GM12878 (cell line): ENCODE results near the gene ACYP2. TPM values are rescaled to one million over a fixed set of nuclear protein-coding genes. Genes with fewer than 3 reads are reported as not detected.

Experiments used
- ATAC-seq: fragments of 200-7000 bp; cut with Tn5 transposase; 3 replicates; pipeline ENCODE4 v1.9.1; 2020; ENCODE audit warnings: mild to moderate bottlenecking, moderate library complexity
- BruUV-seq: library from RNA; stranded (reverse); fragments of 400-500 nt; replicated peaks from 2 replicates; lab custom pipeline; 2021; lab: Mats Ljungman, UMichigan
- CTCF ChIA-PET: fragments of 300-600 bp; sonication (Branson Sonifier 250); formaldehyde crosslinking; extraction: SDS; loops from one replicate; lab custom pipeline; 2021; ENCODE audit warnings: inconsistent platforms; lab: Yijun Ruan, JAX
- POLR2A ChIA-PET: fragments of 350-600 bp; formaldehyde crosslinking; extraction: SDS; loops from one replicate; lab custom pipeline; 2021; ENCODE audit warnings: inconsistent platforms; lab: Charles Lee
- RAD21 ChIA-PET: fragments of 300-600 bp; sonication (Branson Sonifier 250); formaldehyde crosslinking; loops from one replicate; lab custom pipeline; 2023; ENCODE audit warnings: antibody characterized with exemption; ENCODE audit not compliant: unreplicated experiment; lab: Charles Lee
- SMC1A ChIA-PET: fragments of 300-600 bp; sonication (Branson Sonifier 250); formaldehyde crosslinking; loops from one replicate; lab custom pipeline; 2023; ENCODE audit not compliant: unreplicated experiment, uncharacterized antibody; lab: Charles Lee
- DNase-seq: peaks from one replicate; pipeline ENCODE4 v3.0.0-alpha.2; 2011; ENCODE audit warnings: low read depth, low spot score
- FAIRE-seq: peaks from 3 replicates; lab custom pipeline; 2011; peaks lifted over from hg19 to GRCh38; lab: Jason Lieb, UNC
- H2AFZ ChIP-seq: 2 replicates; pipeline ENCODE4 v1.6.0; 2011; ENCODE audit warnings: low read depth, low read length, control low read depth; ENCODE audit not compliant: control insufficient read depth
- H3K27ac ChIP-seq: 2 replicates; pipeline ENCODE4 v1.5.1; 2011; ENCODE audit warnings: control low read depth; ENCODE audit not compliant: control insufficient read depth, insufficient read depth
- H3K27me3 ChIP-seq, 2 experiments: replicated peaks in 1 of 2; 2 replicates each; pipeline versions ENCODE4 v1.6.0 to v1.6.1; 2011; ENCODE audit warnings: low read length in 1 of 2; ENCODE audit not compliant: control insufficient read depth in 2 of 2, insufficient read depth in 2 of 2
- H3K36me3 ChIP-seq, 2 experiments: 2 replicates each; pipeline ENCODE4 v1.5.1; 2011; ENCODE audit warnings: low read length in 1 of 2; ENCODE audit not compliant: control insufficient read depth in 2 of 2, insufficient read depth in 2 of 2
- H3K4me1 ChIP-seq: 2 replicates; pipeline ENCODE4 v1.6.1; 2011; ENCODE audit warnings: mild to moderate bottlenecking, low read length, moderate library complexity, mixed read lengths; ENCODE audit not compliant: control insufficient read depth, insufficient read depth
- H3K4me2 ChIP-seq: 2 replicates; pipeline ENCODE4 v1.6.0; 2011; ENCODE audit warnings: control low read depth; ENCODE audit not compliant: control insufficient read depth, insufficient read depth
- H3K4me3 ChIP-seq: fragments of 200-600 bp; sonication (generic); 2 replicates; pipeline ENCODE4 v1.5.1; 2016
- H3K79me2 ChIP-seq: 2 replicates; pipeline ENCODE4 v1.6.0; 2011; ENCODE audit warnings: low read length; ENCODE audit not compliant: control insufficient read depth, insufficient read depth
- H3K9ac ChIP-seq: 2 replicates; pipeline ENCODE4 v1.8.0; 2011; ENCODE audit warnings: low read length, control low read depth, mixed read lengths; ENCODE audit not compliant: control insufficient read depth, insufficient read depth
- H3K9me3 ChIP-seq: replicated peaks from 3 replicates; pipeline ENCODE4 v1.5.1; 2011; ENCODE audit warnings: mild to moderate bottlenecking, low read length; ENCODE audit not compliant: control insufficient read depth, insufficient read depth
- H4K20me1 ChIP-seq: 2 replicates; pipeline ENCODE4 v1.6.0; 2011; ENCODE audit not compliant: control insufficient read depth, insufficient read depth
- BCLAF1 ChIP-seq: fragments of 450-650 bp; IDR thresholded peaks from 2 replicates; pipeline ENCODE4 v1.6.1; 2017; ENCODE audit warnings: antibody characterized with exemption, mild to moderate bottlenecking, moderate library complexity
- CREM ChIP-seq: IDR thresholded peaks from 2 replicates; pipeline ENCODE4 v1.6.1; 2014; ENCODE audit warnings: antibody characterized with exemption, low read depth
- FOXM1 ChIP-seq: IDR thresholded peaks from 2 replicates; pipeline ENCODE4 v1.6.1; 2012; ENCODE audit warnings: low read depth, mild to moderate bottlenecking, inconsistent platforms, low read length, moderate library complexity
- GABPA ChIP-seq: IDR thresholded peaks from 2 replicates; pipeline ENCODE4 v1.6.1; 2014; ENCODE audit warnings: antibody characterized with exemption, low read depth, mild to moderate bottlenecking, inconsistent platforms
- KAT2A ChIP-seq: conservative IDR thresholded peaks from 2 replicates; pipeline ENCODE4 v1.6.1; 2011; ENCODE audit warnings: low read depth, low read length; ENCODE audit not compliant: control insufficient read depth
- MEF2B ChIP-seq: fragments of 450-650 bp; IDR thresholded peaks from 2 replicates; pipeline ENCODE4 v1.6.1; 2018; ENCODE audit warnings: mild to moderate bottlenecking, moderate library complexity; ENCODE audit not compliant: partially characterized antibody, poor library complexity, severe bottlenecking
- MTA3 ChIP-seq: IDR thresholded peaks from 2 replicates; pipeline ENCODE4 v1.6.1; 2012; ENCODE audit warnings: low read length, inconsistent platforms, borderline replicate concordance
- RAD21 ChIP-seq: IDR thresholded peaks from 2 replicates; pipeline ENCODE4 v1.6.1; 2011; ENCODE audit warnings: mild to moderate bottlenecking, low read depth, low read length, moderate library complexity; ENCODE audit not compliant: insufficient read depth
- SRF ChIP-seq, 2 experiments: IDR thresholded peaks; 2 replicates each; pipeline ENCODE4 v1.6.1; 2011; ENCODE audit warnings: low read depth in 2 of 2, low read length in 2 of 2, mild to moderate bottlenecking in 1 of 2, moderate library complexity in 1 of 2
- SUZ12 ChIP-seq: fragments of 200-600 bp; sonication (generic); IDR thresholded peaks from one replicate; pipeline ENCODE4 v1.6.1; 2018; ENCODE audit warnings: antibody characterized with exemption, mild to moderate bottlenecking; ENCODE audit not compliant: unreplicated experiment
- ZBTB11 ChIP-seq: fragments of 450-650 bp; formaldehyde crosslinking; IDR thresholded peaks from 2 replicates; pipeline ENCODE4 v1.5.0; 2022; ENCODE audit warnings: mild to moderate bottlenecking, missing genetic modification characterization
- ZNF592 ChIP-seq: fragments of 450-650 bp; IDR thresholded peaks from 2 replicates; pipeline ENCODE4 v1.6.1; 2017; ENCODE audit warnings: mild to moderate bottlenecking, moderate library complexity
- WGBS: methylation state at CpG from one replicate; pipeline ENCODE4 v1.1.6; 2016; ENCODE audit warnings: low lambda C conversion rate; ENCODE audit not compliant: insufficient replicate concordance, insufficient coverage; ENCODE audit errors: missing lambda C conversion rate; 5-methylcytosine and 5-hydroxymethylcytosine counted together
- in situ Hi-C: fragments of 300-500 bp; cut with MboI; formaldehyde crosslinking; loops from 9 replicates; pipeline ENCODE4 v1.14.3; 2018; ENCODE audit warnings: mixed read lengths
- intact Hi-C: fragments of 100-400 bp; cut with micrococcal nuclease; formaldehyde crosslinking; loops from one replicate; pipeline ENCODE4 v1.14.2; 2022; ENCODE audit not compliant: unreplicated experiment
- polyA plus RNA-seq, 11 experiments: library from polyadenylated mRNA; depleted of rRNA in 4 of 11; unstranded in 6 of 11; stranded (reverse) in 5 of 11; fragments of >200 nt; fragmentation: Nextera tagmentation in 4 of 11; fragmentation: Illumina TruSeq in 1 of 11; extraction: Ambion mirVana in 4 of 11; extraction: Trizol in 1 of 11; gene quantifications; 1 replicate in 1 of 11; 2 replicates in 10 of 11; pipeline versions ENCODE4 v1.2.1 to v1.2.3, GENCODE V29; 2011 to 2016; ENCODE audit warnings: inconsistent platforms in 2 of 11, missing spikeins in 2 of 11, low read depth in 1 of 11
- total RNA-seq, 4 experiments: library from RNA; depleted of rRNA in 3 of 4; stranded (reverse); fragments of >200 nt in 3 of 4; fragmentation: Illumina TruSeq in 1 of 4; extraction: Trizol in 1 of 4; gene quantifications; 2 replicates each; pipeline versions ENCODE4 v1.2.1 to v1.2.3, GENCODE V29; 2013 to 2021

Gene ACYP2
- total and polyA plus RNA-seq, 10 of the 15 experiments (the other 5 are each of a cell fraction or from before 2014, with no cell fraction given), result 4.2 to 16.3 (median 9.0) TPM

- TF ChIP-seq ZBTB11 (no peak), KAT2A (no peak), MTA3 (no peak), CREM (no peak)
Measured at GRCh38 chr2:54260241-54260595, 144.8 kb downstream of the ACYP2 start (continued).

GRCh38 chr2:54261537-54261936 is 146.1 kb downstream of the ACYP2 start:
- no peaks in the 10 kb centered on the region; the same call in 2 of the 3 replicates for H3K9me3 ChIP-seq
- ChIA-PET CTCF (no interaction called here), RAD21 (no interaction called here), SMC1A (interaction anchor here (1.3 kb wide), 1 partner anchor 241 kb away, joined by 3 read pairs; no protein-coding TSS in a partner anchor), POLR2A (no interaction called here)
- H3K4me2 ChIP-seq, result no peak overlapping the region
- H3K27ac ChIP-seq, result no peak overlapping the region
- FAIRE-seq (no peak), ATAC-seq (no peak), DNase-seq (no peak)
- H4K20me1 ChIP-seq, result no peaks in the 10 kb centered on the region
- H3K4me1 ChIP-seq, result peaks cover 6% of the 10 kb centered on the region
- H3K27me3 ChIP-seq, result no peaks in the 10 kb centered on the region
- H3K36me3 ChIP-seq, result no peaks in the 10 kb centered on the region
- intact Hi-C loops (no loop called here), in situ Hi-C loops (no loop called here)
- TF ChIP-seq ZNF592 (no peak), MEF2B (no peak), GABPA (no peak), BCLAF1 (no peak), SUZ12 (no peak), SRF (IDR thresholded peaks at IDR 0.05; ENCODE audit: low read depth in 2 of 2, low read length in 2 of 2) (no peak), RAD21 (no peak), FOXM1 (no peak)
- no peak overlapping the region for H2AFZ ChIP-seq
- H3K9ac ChIP-seq, result no peak overlapping the region
- WGBS, result 34% methylated on average over 2 of the region's 2 CpGs
- no peaks in the 10 kb centered on the region for H3K79me2 ChIP-seq
- no peak overlapping the region for H3K4me3 ChIP-seq
- BruUV-seq, result no TSS peak
